Activated CD4-positive, alpha-beta T cell treated with anti-CD3 and anti-CD28 coated beads, Interleukin-2, amount 50 U/mL, for 4 hours (primary cell): ENCODE results near the gene PLXDC1.

Experiments
- DNase-seq, 2 experiments: peaks; one replicate each; pipeline ENCODE4 v3.0.0-alpha.2; 2020

PLXDC1 gene

GRCh38 chr17:39151150-39151942 lies at the start of gene PLXDC1:
TSS of gene PLXDC1 (minus strand) at chr17:39151637. CDS start at chr17:39151437, 200 bp downstream.
- no peak for DNase-seq

- no peak for DNase-seq
Observed at GRCh38 chr17:39200957-39201510, 49.6 kb upstream of the PLXDC1 start.

- peak; percentile 75 for DNase-seq
Observed at GRCh38 chr17:39200070-39200879, 48.8 kb upstream of the PLXDC1 start, which contains the start of gene RPL19. TSS of gene RPL19 (plus strand) at chr17:39200283. CDS start at chr17:39200345, 62 bp downstream.

- peak; percentile 83 to 88 for DNase-seq
Observed at GRCh38 chr17:39199820-39200069, 48.3 kb upstream of the PLXDC1 start.

- DNase-seq, result no peak
Observed at GRCh38 chr17:39198186-39198566, 46.7 kb upstream of the PLXDC1 start.

- peak; percentile 56 to 58 for DNase-seq
Observed at GRCh38 chr17:39197380-39198185, 46.1 kb upstream of the PLXDC1 start, which contains the start of gene CACNB1. TSS of gene CACNB1 (minus strand) at chr17:39197669. CDS start at chr17:39197495, 174 bp downstream.

GRCh38 chr17:39196808-39197291 lies 45.4 kb upstream of the PLXDC1 start:
- DNase-seq, result no peak

GRCh38 chr17:39196241-39196807 lies 44.9 kb upstream of the PLXDC1 start:
- DNase-seq, result no peak

GRCh38 chr17:39195568-39196160 lies 44.2 kb upstream of the PLXDC1 start:
- DNase-seq, result no peak

- no peak for DNase-seq
Observed at GRCh38 chr17:39194985-39195524, 43.6 kb upstream of the PLXDC1 start.

GRCh38 chr17:39194089-39194984 lies 42.9 kb upstream of the PLXDC1 start:
- DNase-seq, result no peak

- no peak for DNase-seq
Observed at GRCh38 chr17:39193346-39193745, 41.9 kb upstream of the PLXDC1 start.

- DNase-seq, result no peak
Observed at GRCh38 chr17:39192901-39193300, 41.5 kb upstream of the PLXDC1 start.

GRCh38 chr17:39191750-39192510 lies 40.5 kb upstream of the PLXDC1 start:
- DNase-seq, result no peak

GRCh38 chr17:39187152-39187830 lies 35.9 kb upstream of the PLXDC1 start:
- DNase-seq, result no peak

GRCh38 chr17:39186481-39187002 lies 35.1 kb upstream of the PLXDC1 start:
- DNase-seq, result no peak

- DNase-seq, result no peak
Observed at GRCh38 chr17:39183720-39184119, 32.3 kb upstream of the PLXDC1 start.

GRCh38 chr17:39183045-39183444 lies 31.6 kb upstream of the PLXDC1 start:
- DNase-seq, result no peak

- no peak for DNase-seq
Observed at GRCh38 chr17:39181303-39181702, 29.9 kb upstream of the PLXDC1 start.
